ENCODE data around the gene OSBP. TPM values are rescaled to one million over a fixed set of nuclear protein-coding genes. Genes with fewer than 3 reads are reported as not detected.

The OSBP gene
- total RNA-seq, 2 donors from 2014 or later = 41.2 to 44.3 TPM

- Mint-ChIP-seq H3K9me3 (no peaks in the 10 kb centered on the region), H3K4me1 (no peaks in the 10 kb centered on the region), H3K36me3 (ENCODE audit: low read depth) (peaks cover 71% of the 10 kb centered on the region), H3K27me3 (ENCODE audit: insufficient read depth) (no peaks in the 10 kb centered on the region), H3K27ac (no peak overlapping the region), H3K4me3 (no peak overlapping the region)
- H3K27me3 ChIP-seq (ENCODE audit: control insufficient read depth, insufficient read depth, low read length, poor library complexity, severe bottlenecking) = no peaks in the 10 kb centered on the region
- no peak overlapping the region for H3K4me3 ChIP-seq (ENCODE audit: low read length)
- H3K9me3 ChIP-seq (ENCODE audit: control insufficient read depth, low read length) = no peaks in the 10 kb centered on the region
- H3K36me3 ChIP-seq (ENCODE audit: control insufficient read depth, insufficient read depth, low read length) = peaks cover 87% of the 10 kb centered on the region
- H3K27ac ChIP-seq (ENCODE audit: low read depth, low read length) = no peak overlapping the region
- H3K9ac ChIP-seq (ENCODE audit: extremely low read depth, low read length, poor library complexity, severe bottlenecking) = no peak overlapping the region
- no peak for TF ChIP-seq CTCF (conservative IDR thresholded peaks at IDR 0.05)
- H3K4me1 ChIP-seq (ENCODE audit: control insufficient read depth, insufficient read depth, low read length) = no peaks in the 10 kb centered on the region
- 89 to 92% methylated on average over 4 of the region's 4 CpGs for WGBS, 2 experiments (ENCODE audit: insufficient coverage in 1 of 2, insufficient read length in 1 of 2)
- DNase-seq = no peak
These were observed 13.8 kb downstream of the OSBP start for GRCh38 chr11:59601788-59602187.

- no peaks in the 10 kb centered on the region for H3K9me3 ChIP-seq (ENCODE audit: control insufficient read depth, low read length)
- no peaks in the 10 kb centered on the region for H3K27me3 Mint-ChIP-seq (ENCODE audit: insufficient read depth)
- peaks cover 85% of the 10 kb centered on the region for H3K36me3 ChIP-seq (ENCODE audit: control insufficient read depth, insufficient read depth, low read length)
These were observed 14.9 kb downstream of the OSBP start for GRCh38 chr11:59600636-59601035.

GRCh38 chr11:59600234-59600633 lies 15.3 kb downstream of the OSBP start:
- Histone ChIP-seq H3K9ac (ENCODE audit: extremely low read depth, low read length, poor library complexity, severe bottlenecking) (no peak overlapping the region), H3K4me3 (ENCODE audit: low read length) (no peak overlapping the region), H3K9me3 (ENCODE audit: control insufficient read depth, low read length) (no peaks in the 10 kb centered on the region), H3K27me3 (ENCODE audit: control insufficient read depth, insufficient read depth, low read length, poor library complexity, severe bottlenecking) (no peaks in the 10 kb centered on the region), H3K36me3 (ENCODE audit: control insufficient read depth, insufficient read depth, low read length) (peaks cover 82% of the 10 kb centered on the region), H3K4me1 (ENCODE audit: control insufficient read depth, insufficient read depth, low read length) (no peaks in the 10 kb centered on the region), H3K27ac (ENCODE audit: low read depth, low read length) (no peak overlapping the region)
- DNase-seq = no peak
- Mint-ChIP-seq H3K27ac (no peak overlapping the region), H3K4me3 (no peak overlapping the region), H3K4me1 (no peaks in the 10 kb centered on the region), H3K9me3 (no peaks in the 10 kb centered on the region), H3K36me3 (ENCODE audit: low read depth) (peaks cover 72% of the 10 kb centered on the region), H3K27me3 (ENCODE audit: insufficient read depth) (no peaks in the 10 kb centered on the region)
- no peak for TF ChIP-seq CTCF (conservative IDR thresholded peaks at IDR 0.05)
- WGBS, 2 experiments (ENCODE audit: insufficient coverage in 1 of 2, insufficient read length in 1 of 2) = 98 to 100% methylated on average over 2 of the region's 2 CpGs

More at GRCh38 chr11:59600636-59601035, 14.9 kb downstream of the OSBP start:
- H3K27ac ChIP-seq (ENCODE audit: low read depth, low read length) = no peak overlapping the region
- WGBS, 2 experiments (ENCODE audit: insufficient coverage in 1 of 2, insufficient read length in 1 of 2) = 95 to 100% methylated on average over 2 to 4 of the region's 4 CpGs
- Mint-ChIP-seq H3K36me3 (ENCODE audit: low read depth) (peaks cover 70% of the 10 kb centered on the region), H3K4me3 (no peak overlapping the region), H3K4me1 (no peaks in the 10 kb centered on the region), H3K9me3 (no peaks in the 10 kb centered on the region), H3K27ac (no peak overlapping the region)
- no peak for DNase-seq
- H3K4me3 ChIP-seq (ENCODE audit: low read length) = no peak overlapping the region
- H3K27me3 ChIP-seq (ENCODE audit: control insufficient read depth, insufficient read depth, low read length, poor library complexity, severe bottlenecking) = no peaks in the 10 kb centered on the region
- no peak for TF ChIP-seq CTCF (conservative IDR thresholded peaks at IDR 0.05)
- no peak overlapping the region for H3K9ac ChIP-seq (ENCODE audit: extremely low read depth, low read length, poor library complexity, severe bottlenecking)
- H3K4me1 ChIP-seq (ENCODE audit: control insufficient read depth, insufficient read depth, low read length) = no peaks in the 10 kb centered on the region
